LNCAP (cell line): Measurements from ENCODE around the gene TENT4B.

ENCODE experiments used
- TF ChIP-seq, protein P1 (sequence below): fragments of 450-650 bp; IDR thresholded peaks from 2 replicates; pipeline ENCODE4 v1.5.1; 2017; ENCODE audit warnings: mild to moderate bottlenecking

TENT4B gene

DNA sequence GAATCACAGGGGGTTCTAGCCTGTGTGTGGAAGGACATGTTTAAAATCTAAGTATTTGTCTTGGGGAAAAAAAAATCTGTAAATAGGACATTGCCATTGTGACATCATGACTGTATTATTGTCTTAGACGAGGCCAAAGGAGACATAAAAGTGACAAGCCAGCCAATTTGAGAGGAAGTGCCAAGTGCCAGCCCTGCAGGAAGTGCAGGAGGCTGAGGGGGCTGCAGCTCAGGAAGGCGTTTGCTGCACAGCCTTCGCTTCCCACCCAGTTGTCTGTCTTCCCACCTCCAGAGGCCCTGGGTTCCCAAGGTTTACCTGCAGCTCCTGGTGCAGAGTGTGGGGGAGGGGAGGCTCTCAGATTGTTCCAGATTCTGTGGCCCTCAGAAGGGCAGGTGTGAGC lies 114.5 kb downstream of the TENT4B start:
- TF ChIP-seq, protein P1, sequence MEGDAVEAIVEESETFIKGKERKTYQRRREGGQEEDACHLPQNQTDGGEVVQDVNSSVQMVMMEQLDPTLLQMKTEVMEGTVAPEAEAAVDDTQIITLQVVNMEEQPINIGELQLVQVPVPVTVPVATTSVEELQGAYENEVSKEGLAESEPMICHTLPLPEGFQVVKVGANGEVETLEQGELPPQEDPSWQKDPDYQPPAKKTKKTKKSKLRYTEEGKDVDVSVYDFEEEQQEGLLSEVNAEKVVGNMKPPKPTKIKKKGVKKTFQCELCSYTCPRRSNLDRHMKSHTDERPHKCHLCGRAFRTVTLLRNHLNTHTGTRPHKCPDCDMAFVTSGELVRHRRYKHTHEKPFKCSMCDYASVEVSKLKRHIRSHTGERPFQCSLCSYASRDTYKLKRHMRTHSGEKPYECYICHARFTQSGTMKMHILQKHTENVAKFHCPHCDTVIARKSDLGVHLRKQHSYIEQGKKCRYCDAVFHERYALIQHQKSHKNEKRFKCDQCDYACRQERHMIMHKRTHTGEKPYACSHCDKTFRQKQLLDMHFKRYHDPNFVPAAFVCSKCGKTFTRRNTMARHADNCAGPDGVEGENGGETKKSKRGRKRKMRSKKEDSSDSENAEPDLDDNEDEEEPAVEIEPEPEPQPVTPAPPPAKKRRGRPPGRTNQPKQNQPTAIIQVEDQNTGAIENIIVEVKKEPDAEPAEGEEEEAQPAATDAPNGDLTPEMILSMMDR: no peak

DNA sequence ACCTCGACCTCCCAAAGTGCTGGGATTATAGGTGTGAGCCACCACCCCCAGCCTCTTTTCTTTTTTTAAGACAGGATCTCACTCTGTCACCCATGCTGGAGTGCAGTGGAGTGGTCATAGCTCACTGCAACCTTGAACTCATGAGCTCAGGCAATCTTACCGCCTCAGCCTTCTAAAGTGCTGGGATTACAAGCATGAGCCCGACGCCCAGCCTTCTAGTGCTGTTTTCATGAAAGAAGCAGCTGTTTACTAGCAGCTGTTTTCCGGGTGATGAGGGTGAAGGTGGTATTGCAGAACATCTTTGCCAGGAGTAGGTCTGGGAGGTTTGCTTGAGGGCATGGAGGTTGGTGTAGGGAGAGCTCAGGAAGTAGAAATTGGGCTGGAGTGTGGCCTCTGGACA lies 115.2 kb downstream of the TENT4B start:
- TF ChIP-seq, protein P1: no peak

DNA sequence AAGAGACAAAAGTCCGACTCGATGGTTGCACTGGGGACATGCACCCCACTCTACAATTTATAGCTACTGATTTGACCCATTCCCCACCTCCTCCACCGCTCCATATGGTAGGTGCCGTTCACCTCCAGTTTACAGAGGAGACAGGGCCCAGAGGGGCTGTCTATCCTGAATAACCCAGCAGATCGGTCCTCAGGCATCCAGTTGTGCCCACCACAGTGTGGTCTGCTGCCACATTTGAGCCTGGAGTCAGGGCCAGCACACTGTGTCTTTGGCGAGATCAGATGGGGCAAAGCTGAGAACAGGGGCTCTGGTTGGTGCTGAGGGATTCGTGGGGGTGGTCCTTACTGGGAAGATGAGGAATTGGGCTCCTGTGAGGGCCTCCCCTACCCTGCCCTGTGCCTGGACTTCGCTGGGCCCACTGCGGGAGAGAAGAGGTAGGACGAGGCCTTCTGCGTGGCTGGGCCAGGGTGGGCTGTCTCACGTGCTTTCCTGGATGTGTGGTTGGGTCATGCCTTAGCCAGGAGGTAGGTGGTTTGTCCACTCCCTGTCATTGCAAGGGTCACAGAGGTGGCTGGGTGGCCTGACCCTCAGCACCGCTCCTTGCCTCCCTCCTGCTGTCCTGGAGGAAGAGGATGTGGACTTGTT lies 116.1 kb downstream of the TENT4B start:
- TF ChIP-seq, protein P1: no peak

DNA sequence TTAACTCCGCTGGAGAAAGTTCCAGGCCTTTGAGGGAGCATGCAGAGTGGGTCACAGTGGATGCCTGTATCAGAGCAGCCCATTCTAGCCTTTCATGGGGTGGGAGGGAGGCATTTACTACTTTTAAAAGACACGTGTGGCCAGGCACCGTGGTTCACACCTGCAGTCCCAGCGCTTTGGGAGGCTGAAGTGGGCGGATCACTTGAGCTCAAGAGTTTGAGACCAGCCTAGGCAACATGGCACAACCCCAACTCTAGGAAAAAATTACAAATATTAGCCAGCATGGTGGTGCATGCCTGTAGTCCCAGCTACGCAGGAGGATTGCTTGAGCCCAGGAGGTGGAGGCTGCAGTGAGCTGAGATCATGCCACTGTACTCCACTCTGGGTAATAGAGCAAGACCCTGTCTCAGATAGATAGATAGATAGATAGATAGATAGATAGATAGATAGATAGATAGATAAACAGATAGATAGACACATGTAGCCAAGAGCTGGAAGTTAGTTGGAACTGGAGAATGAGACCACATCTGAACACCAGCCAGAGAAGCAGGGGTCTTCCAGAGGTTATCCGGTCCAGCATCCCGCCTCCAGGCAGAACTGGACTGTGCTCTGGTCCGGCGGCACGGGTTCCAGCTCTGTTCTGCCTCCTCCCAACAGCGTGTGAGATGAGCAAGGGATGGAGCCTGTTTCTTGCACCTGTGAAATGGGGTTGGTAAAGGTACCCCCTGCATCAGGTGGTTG lies 116.8 kb downstream of the TENT4B start:
- TF ChIP-seq, protein P1: no peak

DNA sequence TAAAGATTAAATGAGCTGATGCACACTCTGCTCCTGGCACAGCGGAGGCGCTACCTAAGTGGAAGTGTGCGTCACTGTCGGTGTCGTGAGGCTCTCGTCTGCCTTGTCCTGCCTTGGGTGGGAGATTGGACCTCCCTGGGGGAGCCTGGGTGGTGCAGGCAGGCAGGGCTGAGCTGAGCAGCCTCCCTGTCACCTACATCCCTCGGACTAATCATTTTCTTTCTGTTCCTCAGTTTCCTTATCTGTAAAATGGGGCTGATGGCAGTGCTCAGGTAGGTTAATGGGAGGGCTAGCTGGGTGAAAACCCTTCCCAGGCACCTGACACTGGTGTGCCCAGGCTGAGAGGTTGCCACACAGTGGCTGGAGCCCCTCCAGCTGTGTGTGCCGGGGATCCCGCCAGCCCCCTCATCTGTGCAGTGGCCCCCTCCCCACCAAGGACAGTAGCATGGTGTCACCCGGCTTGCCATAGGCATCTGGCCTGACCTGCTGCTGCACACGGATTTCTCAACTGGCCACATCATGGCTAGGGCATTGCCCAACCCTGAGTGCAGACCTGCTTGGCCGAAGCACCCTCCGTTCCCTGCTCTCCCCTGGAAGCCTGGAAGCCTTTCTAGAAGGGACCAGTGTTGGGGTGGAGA lies 117.5 kb downstream of the TENT4B start:
- TF ChIP-seq, protein P1: no peak

DNA sequence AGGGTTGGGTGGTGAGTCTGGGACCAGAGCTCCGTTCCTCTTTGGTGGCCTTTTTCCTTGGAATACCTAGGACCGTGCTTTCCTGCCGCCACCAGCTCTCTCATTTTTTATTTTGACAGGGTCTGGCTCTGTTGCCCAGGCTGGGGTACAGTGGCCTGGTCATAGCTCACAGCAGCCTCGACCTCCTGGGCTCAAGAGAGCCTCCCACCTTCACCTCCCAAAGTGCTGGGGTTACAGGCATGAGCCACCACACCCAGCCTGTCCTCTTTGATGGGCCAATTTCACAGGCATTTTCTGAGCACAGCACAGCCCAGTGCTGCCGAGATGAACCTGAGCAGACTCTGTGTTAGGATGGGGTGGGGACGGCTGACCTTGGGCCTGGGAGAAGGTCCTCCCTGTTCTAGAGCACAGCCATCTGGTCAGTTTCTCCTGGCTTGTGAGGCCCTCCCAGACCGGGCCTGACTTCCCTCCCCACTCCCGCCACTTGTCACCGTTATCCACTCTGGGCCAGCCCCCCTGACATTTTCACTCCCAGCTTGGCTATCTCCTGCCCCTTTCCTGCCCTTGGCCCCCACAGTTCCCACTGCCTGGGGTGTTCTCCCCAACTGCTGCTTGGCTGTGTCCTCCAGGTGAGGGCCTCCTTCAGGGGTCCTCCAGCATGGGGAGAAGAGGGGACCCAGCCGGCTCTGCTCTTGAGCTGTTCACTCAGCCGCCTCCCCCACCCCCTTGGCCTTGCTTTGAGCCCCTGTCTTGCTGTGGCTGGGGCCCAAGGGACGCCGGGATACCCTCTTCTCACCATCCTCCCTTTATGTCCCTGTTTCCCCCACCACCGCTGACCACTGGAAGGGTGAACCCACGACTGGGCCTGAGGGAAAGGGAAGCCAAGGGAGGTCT lies 118.3 kb downstream of the TENT4B start:
- TF ChIP-seq, protein P1: no peak

DNA sequence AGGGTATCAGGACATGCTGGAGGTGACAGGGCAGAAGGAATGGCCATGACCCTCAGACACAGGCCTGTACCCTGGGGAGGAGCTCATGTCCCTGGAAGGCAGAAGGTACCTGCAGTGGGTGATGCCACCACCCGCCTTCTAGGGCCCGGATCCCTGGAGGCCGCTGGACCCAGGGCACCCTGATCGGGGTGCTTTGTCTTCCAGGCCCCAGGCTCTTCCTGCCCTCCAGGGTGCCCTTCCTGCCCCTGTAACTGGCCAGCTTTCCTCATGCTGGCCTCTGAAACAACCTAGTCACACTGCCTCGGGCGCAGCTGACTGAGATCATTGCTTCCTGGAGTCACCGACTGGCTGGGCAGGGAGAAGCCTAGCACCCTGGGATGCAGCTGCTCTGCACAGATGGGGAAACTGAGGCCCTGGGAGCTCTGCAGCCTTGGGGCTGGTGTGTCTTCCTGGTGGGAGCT lies 119.0 kb downstream of the TENT4B start:
- TF ChIP-seq, protein P1: no peak
